Activated CD4-positive, alpha-beta T cell treated with anti-CD3 and anti-CD28 coated beads for 48 hours (primary cell): ENCODE measurements around the gene YPEL5.
"Not testable (repeated sequence)": the region's sequence is repeated elsewhere in the genome, so short reads cannot be mapped to it uniquely, and the experiment has no call there.

Experiments
- DNase-seq: peaks from one replicate; pipeline ENCODE4 v3.0.0-alpha.2; 2020

The YPEL5 gene

DNA sequence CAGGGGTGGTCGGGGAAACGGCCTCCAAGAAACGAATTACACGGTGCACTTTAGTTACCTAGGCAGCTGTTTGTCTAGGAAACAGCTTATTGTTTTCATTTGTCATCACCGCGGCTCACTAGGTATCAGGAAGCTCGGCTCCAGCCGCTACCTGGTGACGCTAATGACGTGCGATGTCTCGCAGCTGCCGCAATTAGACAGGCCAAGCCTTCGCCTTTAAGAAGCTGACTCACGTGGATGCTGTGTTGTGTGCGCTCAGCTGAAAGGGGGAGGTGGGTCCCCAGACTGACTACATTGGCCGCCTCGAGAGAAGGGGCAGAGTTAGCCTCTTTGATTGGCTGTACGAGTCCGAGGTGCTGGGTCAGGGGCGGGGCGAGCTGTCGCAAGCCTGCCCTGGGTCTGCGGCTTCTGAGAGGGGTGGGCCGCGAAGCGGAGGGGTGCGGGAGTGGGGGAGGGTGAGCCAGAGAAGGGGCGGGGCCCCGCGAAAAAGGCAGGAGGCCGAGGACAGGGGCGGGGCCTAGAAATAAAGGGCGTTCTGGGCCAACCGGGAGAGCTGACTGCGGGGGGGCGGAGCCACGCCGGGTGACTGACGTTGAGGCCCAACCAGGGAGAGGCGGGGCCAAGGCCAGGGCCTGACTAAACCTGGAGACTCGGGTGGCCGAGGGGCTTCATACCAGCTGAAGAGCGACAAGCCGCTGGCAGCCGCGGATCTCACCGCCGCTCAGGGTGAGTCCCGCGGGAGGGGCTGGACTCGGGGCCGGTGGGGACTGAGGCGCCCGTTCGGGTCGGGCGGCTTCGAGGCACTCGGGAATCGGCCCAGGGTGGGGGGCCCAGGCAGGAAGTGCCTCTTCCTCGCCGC is at the start of gene YPEL5:
Gene YPEL5, plus strand, starts transcription at position 671 of the 859 bp plus-strand sequence. CDS start 9,645 bp downstream, outside the sequence.
- peak; percentile 99 for DNase-seq

DNA sequence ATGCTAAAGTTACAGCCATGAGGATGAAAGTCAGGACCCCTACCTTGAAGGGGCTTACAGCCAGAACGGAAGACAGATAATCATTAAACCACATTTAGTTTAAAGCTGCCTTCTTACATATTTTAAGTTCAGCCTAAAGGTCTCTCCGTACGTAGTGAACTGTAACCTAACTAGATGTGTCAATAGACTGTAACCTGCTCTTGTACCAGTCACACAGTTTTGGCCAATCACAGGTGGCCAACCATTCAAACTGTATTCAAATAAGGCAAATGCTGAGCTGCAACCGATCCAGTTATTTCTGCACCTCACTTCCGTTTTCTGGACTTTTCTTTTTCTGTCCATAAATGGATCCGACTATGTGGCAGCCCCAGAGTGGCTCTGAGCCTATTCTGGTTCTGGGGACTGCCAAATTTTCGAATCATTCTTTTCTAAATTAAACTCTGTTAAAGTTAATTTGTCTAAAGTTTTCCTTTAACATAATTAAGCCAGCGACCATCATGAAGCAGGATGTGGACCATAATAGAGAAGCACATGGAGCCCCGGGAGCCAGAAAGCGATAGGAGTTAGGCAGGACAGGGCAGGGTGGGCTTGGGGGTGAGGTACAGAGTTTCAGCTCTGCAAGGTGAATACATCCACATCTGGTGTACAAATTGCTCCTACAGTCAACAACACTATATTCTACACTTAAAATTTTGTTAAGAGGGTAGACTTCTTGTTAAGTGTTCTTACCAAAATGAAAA is 48.4 kb upstream of the YPEL5 start:
- DNase-seq, result no peak

DNA sequence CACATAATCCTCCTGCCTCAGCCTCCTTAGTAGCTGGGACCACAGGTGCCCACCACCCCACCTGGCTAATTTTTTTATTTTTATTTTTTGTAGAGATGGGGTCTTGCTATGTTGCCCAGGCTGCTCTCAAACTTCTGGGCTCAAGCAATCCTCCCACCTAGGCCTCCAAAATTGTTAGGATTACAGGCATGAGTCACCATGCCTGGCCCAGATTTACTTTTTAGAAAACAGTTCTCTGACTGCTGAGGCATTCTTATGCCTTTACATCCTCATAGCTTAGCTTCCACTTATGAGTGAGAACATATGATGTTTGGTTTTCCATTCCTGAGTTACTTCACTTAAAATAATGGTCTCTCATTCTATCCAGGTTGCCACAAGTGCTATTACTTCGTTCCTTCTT is 47.4 kb upstream of the YPEL5 start:
- DNase-seq, result not testable (repeated sequence)

DNA sequence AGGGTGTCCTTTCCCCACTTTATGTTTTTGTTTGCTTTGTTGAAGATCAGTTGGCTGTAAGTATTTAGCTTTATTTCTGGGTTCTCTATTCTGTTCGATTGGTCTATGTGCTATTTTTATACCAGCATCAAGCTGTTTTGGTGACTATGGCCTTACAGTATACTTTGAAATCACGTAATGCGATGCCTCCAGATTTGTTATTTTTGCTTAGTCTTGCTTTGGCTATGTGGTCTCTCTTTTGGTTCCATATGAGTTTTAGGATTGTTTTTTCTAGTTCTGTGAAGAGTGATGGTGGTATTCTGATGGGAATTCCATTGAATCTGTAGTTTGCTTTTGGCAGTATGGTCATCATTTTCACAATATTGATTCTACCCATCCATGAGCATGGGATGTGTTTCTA is 46.1 kb upstream of the YPEL5 start:
- DNase-seq, result not testable (repeated sequence)

DNA sequence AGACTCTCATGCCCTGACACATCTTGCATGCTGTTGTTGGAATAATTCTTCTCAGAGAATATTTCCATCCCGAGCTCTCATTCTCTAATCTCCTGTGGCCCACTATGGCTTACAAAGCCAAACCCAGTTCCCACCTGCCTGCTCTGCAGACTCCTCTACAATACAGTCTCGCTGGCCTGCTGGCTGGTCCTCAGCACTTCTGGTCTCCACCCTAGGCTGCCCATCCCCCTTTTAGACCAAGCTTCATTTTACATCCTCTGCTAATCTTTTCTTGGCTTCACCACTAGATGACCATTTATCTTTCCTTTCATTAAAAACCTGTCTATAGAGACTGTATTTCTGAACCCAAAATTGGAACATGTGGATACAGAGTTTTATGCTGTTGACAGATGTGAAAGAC is 42.5 kb upstream of the YPEL5 start:
- DNase-seq, result no peak

DNA sequence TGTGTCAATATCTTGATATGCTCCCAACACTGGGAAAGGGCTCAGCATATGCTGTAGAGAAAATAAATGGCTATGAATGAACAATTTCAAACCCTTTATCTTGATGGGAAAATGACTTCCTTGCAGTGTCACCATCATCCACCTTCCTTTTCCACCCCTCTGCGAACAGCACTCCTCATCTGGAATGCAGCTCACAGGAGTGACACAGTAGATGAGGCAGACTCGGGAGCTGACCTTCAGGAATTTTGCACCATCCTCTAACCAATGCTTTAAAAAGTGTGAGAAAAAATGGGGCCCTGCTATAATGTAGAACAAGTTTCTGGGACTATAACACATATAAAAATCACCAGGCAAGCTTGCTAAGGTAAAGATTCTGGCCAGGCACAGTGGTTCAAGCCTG is 41.3 kb upstream of the YPEL5 start:
- no peak for DNase-seq

DNA sequence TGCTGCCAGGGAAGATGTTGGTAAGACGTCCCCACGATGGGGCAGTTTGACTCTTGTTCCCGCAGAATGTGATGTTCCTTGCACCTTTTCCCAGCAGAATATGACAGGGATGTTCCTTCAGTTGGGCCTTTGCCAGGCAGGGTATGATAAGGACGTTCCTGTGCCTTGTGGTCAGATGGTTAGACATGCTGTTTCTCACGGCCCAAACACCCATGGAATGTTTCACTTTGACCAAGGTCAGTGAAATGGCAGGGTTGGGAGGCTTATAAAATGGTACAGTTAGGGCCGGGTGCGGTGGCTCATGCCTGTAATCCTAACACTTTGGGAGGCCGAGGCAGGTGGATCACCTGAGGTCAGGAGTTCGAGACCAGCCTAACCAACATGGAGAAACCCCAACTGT is 40.3 kb upstream of the YPEL5 start:
- no peak for DNase-seq

DNA sequence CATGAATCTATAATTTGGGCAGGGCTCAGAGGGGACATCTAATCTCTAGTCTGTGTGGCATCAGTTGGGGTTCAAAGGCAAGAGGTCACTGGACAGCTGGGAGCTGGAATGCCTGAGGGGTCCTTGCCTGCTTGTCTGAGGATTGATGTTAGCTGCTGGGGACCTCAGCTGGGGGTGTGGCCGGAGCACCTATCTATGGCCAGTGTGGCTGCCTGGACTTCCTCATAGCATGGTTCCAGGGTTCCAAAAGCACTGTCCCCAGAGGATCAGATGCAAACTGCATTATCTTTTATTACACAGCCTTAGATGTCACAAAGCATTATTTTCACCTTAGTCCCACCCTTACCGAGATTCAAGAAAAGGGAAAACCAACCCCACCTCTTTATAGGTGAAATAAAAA is 38.6 kb upstream of the YPEL5 start:
- no peak for DNase-seq

DNA sequence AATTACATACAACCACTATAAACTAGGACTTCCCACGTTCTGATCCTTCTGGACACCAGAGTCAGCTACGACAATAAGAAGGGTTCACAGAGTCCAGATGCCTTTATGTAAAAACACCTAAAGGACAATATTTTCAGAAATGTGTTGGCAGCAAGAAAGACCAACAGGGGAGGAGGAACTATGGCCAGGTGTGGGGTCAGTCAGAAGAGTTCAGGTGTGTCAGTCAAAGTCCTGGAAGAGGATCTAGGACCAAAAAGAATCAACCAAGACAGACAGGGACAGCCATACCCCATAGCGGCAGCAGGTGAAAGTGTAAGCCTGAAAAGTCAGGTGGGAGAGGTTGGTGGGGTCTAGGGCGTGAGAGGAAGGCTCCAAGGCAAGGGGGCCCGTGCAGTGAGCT is 38.0 kb upstream of the YPEL5 start:
- no peak for DNase-seq

DNA sequence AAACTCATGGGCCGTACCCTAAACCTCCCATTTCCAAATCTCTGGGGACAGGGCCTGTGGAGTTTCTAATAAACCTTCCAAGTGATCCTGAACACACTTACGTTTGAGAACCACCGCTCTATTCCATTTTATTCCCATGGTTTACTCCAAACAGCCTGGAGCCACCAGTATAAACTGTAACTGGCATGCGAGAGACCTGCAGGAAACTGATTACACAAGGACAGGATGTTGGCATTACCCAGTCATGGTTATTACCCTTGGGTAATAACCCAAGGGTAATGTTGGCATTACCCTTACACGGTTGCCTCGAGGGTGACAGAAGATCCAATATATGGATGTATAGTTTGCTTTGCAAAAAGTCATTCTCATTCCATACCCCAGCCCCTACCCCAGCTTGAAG is 37.0 kb upstream of the YPEL5 start:
- DNase-seq, result no peak

DNA sequence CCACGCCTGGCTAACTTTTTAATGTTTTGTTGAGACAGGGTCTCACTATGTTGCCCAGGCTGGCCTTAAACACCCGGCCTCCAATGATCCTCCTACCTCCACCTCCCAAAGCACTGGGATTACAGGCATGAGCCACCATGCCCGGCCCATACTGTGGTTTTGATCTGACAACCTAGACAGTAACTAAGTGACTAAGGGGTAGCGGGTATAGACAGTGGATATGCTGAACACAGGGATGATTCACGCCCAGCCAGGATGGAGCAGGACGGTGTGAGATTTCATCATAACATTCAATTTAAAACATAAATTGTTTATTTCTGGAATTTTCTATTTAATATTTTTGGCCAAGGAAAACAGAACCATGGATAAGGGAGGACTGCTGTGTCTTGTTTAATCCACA is 36.0 kb upstream of the YPEL5 start:
- no peak for DNase-seq

DNA sequence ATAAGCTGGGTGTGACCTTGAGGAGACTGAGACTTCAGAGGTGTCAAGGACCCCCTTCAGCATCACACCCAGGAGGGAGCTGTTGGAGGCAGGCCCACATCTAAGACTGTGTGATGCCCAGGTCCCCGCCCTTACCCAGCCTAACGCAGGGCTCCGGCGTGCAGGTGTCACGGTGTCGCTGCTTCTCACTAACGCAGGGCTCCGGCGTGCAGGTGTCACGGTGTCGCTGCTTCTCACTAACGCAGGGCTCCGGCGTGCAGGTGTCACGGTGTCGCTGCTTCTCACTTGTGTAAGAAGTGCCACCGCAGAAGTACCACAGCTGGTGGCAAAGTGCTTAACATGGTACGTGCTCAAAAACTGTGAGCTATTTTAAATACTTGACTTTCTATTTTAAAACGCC is 35.6 kb upstream of the YPEL5 start:
- not testable (repeated sequence) for DNase-seq

DNA sequence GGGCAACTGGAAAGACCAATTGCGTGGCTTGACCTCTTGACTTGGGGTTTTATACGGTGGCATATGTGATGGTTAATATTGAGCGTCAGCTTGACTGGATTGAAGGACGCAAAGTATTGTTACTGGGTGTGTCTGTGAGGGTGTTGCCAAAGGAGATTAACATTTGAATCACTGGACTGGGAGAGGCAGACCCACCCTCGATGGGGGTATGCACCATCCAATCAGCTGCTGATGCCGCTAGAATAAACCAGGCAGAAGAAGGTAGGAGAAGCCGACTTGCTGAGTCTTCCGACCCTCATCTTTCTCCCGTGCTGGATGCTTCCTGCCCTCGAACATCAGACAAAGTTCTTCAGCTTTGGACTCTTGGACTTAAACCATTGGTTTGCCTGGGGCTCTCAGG is 34.2 kb upstream of the YPEL5 start:
- DNase-seq, result no peak

DNA sequence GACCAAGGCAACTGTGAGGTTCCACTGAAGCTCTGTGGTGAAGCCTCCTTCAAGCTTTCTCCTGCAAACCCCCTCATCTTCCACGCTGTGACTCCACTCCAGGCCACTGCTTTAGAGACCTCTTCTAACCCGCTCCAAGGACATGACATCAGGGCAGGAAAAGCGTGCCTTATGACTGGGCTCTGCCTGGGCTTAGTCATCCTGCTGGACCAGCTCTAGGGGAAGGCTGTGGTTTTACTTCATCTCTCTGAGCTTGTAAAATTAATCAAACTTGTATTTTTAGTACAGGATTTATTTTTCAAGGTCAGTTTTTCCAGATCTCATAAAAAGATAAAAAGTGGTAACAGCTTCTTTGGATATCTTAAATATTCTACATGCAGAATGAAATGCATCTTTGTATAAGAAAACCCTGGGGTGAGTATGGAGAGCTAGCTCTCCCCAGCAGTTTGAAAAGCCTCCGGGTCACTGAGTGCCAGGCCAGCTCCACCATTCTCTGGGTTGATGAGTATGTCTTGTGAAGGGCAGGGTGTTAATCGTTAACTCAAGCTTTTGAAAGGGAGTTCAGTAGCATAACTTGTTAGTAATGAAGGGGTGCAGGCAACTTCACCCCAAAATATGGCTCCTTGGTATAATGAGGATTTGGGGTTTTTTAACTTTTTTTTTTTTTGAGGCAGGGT is 33.1 kb upstream of the YPEL5 start:
- DNase-seq, result no peak

DNA sequence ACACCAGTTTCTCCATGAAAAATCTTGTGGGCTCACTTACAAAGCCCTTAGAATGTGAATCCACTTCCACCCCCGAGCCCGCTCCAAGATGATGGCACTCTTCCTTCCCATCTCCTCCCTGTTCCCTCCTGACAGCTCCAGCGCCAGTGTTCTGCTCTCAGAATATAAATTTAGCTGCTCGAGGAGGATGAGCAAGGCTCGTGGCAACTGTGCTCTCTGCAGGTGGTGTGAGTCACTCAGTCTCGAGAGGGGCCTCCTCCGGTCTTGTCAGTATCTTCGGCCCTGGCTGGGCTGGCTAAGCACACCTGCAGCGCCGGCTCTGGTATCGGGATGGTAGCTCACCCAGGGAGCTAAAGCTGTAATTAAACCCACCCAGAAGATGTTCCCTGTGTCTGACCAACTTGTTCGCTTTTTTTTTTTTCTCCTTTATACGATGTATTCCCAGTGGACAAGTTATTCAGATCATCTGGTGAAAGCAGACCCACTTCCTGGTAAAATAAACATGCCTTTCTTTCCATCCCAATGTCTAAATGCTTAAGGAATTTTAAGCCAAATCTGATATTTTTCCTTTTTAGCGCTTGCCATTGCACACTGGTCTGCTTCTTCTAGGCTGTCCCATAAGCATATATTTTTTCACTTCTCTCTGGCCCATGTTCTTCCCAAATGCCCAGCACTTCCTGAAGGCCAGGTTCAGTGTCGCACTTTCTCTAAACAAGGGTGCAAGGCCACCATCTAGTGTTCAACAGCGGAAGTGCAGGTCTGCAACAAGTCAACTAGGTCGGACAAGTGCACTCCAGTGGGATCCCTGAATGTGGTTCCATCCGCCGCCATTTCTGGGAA is 31.4 kb upstream of the YPEL5 start:
- peak; percentile 79 for DNase-seq

DNA sequence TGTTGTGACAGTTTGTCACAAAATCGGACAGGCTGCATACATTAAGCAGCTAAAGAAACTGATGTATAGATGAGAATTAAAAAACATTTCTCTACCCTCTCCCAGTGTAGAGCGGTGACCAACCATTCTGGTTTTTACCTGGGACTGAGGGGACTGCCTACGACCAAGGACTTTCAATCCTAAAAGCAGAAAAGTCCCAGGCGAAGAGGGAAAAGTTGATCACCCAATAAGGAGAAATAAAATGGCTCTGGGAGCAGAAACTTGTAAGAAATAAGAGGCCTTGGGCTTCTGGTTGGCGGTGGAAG is 30.9 kb upstream of the YPEL5 start:
- no peak for DNase-seq

DNA sequence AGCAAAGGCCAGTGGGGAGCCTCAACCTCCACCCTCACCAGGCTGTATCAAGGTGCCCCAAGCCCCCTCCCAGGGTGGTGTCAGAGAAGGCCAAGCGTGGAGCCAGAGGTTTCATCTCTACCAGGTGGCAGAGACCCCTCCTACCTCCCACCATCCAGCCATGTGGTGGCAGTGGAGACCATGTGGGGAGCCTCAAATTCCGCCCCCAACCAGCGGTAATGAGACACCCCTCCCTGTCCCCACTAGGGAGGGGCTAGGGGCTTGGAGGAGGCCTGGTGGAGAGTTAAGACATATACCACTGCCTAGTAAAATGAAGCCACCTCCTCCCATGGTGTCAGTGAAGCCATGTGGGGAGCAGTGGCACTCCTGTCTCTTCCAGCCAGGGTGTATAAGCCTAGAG is 24.4 kb upstream of the YPEL5 start:
- DNase-seq, result no peak

DNA sequence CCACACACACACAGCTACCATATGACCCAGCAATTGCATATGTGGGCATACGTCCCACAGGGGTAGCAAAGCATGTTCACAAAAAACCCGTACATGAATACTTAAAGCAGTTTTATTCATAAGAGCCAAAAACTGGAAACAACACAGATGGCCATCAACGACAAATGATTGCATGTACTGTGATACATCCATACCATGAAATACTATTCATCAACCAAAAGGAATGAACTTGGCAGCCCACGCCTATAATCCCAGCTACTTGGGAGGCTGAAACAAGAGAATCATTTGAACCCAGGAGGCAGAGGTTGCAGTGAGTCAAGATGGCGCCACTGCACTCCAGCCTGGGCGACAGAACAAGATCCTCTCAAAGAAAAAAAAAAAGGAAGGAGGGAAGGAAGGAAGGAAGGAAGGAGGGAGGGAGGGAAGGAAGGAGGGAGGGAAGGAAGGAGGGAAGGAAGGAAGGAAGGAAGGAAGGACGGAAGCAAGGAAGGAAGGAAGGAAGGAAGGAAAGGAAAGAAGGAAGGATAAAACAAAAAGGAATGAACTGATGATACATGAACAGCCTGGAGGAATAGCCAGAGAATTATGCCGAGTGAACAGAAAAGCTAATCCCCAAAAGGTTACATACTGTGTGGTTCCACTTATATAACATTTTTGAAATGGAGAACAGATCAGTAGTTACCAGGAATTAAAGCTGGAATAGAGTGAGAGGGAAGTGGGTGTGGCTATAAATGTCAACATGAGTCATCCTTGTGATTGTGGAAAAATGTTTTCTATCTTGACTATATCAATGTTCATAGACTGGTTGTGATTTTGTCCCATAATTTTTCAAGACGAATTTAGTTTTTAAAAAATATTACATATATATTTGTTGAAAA is 19.6 kb upstream of the YPEL5 start:
- no peak for DNase-seq

DNA sequence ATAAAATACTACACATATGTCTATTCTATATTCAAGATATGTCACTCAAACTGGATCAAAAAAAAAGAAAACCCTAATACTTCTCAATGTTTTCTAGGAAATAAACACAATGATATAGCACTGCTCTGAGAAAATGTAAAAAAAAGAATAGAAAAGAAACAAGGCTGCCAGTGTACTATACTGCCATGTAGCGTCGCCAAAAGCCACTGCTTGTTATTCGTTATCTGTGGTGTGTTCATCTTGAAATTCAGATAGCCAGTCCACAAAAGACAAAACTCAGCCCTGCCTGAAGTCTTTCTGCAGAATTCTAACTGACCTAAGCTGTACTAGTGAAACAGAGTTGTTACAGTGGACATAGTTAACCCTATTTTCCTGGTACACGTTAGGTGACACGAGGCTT is 12.2 kb upstream of the YPEL5 start:
- DNase-seq, result no peak

DNA sequence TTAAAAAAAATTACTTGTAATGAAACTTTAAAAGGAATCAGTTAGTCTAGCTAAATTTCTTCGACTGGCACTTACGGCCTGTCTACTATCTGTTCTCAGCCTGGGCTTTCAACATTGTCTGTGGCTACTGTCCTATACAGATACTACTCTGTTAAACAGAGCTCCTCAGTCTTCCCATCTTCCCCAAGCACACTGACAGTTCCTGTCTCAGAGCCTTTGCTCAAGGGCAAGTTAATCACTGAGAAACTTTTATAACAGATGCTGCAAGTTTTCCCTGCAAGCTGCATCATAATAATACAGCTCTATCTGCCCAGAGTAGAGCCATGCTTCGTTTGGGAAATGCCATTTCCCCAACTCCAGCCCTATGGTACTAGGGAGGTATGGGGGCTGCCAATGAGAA is 11.3 kb upstream of the YPEL5 start:
- DNase-seq, result no peak

DNA sequence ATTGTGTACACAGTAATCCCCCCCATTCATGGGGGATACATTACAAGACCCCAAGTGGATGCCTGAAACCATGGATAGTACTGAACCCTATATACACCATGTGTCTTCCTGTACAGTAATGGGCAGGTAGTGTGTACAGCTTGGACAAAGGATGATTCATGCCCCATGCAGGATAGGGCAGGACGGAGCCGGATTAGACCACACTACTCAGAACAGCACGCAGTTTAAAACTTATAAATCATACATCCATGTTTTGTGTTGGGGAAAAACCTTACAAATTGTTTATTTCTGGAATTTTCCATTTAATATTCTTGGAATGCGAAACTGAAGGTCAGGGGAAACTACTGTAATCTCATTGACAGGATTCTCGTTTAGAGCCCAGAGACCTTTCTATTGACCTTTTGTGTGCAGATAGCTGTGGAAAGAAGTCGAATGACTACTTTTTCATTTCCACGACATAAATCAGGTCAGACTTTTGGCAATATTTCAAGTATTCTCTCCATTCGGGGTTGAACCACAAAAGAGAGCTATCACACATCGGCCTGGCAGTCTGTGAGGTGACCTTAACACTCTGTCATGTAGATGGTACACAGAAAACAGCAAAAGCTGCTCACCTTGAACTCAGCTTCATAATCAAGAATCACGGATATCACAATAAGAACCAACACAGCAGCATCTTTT is 9.9 kb upstream of the YPEL5 start:
- no peak for DNase-seq
